ENCODE results near the gene PXMP4. TPM values are rescaled to one million over a fixed set of nuclear protein-coding genes. Genes with fewer than 3 reads are reported as not detected.

PXMP4 gene
- total and polyA plus RNA-seq, 2 of the 4 experiments (the other 2 are of a cell fraction) = 3.6 to 7.1 TPM

- Histone ChIP-seq H4K91ac (ENCODE audit: insufficient read depth, low read depth, low read length) (no peak overlapping the region), H3K27ac (ENCODE audit: insufficient read depth, low read length) (no peak overlapping the region), H4K8ac (ENCODE audit: low read depth in 2 of 2, low read length in 2 of 2) (no peak overlapping the region), H3K36me3 (ENCODE audit: control insufficient read depth, insufficient read depth, low read length) (peaks cover 1% of the 10 kb centered on the region; the same call in 1 of the 2 replicates), H3K9ac (ENCODE audit: low read depth, low read length) (no peak overlapping the region), H3K18ac (ENCODE audit: low read depth, low read length) (no peak overlapping the region), H3K9me3 (ENCODE audit: control insufficient read depth, insufficient read depth, low read length) (peaks cover 9% of the 10 kb centered on the region), H3K14ac (replicated peaks; ENCODE audit: low read depth, low read length) (no peak overlapping the region), H3K4ac (ENCODE audit: low read depth, low read length) (no peak overlapping the region), H4K5ac (ENCODE audit: low read depth, low read length) (no peak overlapping the region), H3K9me1 (ENCODE audit: insufficient read depth, low read length) (peaks cover 5% of the 10 kb centered on the region; the same call in 1 of the 2 replicates), H3K23ac (ENCODE audit: low read depth, low read length) (no peak overlapping the region), H3K4me1 (ENCODE audit: control insufficient read depth, insufficient read depth, low read length) (peaks cover 16% of the 10 kb centered on the region), H2AFZ (replicated peaks; ENCODE audit: low read length, poor library complexity) (no peak overlapping the region), H2BK20ac (ENCODE audit: low read depth, low read length) (no peak overlapping the region), H3K27me3 (ENCODE audit: control insufficient read depth, insufficient read depth, low read length) (no peaks in the 10 kb centered on the region), H2BK15ac (ENCODE audit: low read depth, low read length) (no peak overlapping the region), H2AK5ac (ENCODE audit: low read depth, low read length) (no peak overlapping the region), H2AK9ac (replicated peaks; ENCODE audit: low read depth, low read length, poor library complexity) (no peak overlapping the region), H3K56ac (ENCODE audit: extremely low read depth, insufficient read depth, low read length) (no peak overlapping the region), H2BK120ac (ENCODE audit: low read depth, low read length) (no peak overlapping the region), H3K4me3 (ENCODE audit: insufficient read depth, low read depth, low read length) (no peak overlapping the region), H3K79me1 (ENCODE audit: low read depth in 1 of 2, low read length in 2 of 2) (peaks cover 18 to 41% of the 10 kb centered on the region in 2 experiments), H4K20me1 (ENCODE audit: insufficient read depth, low read length) (no peaks in the 10 kb centered on the region), H2BK5ac (ENCODE audit: low read depth, low read length, poor library complexity, severe bottlenecking) (no peak overlapping the region), H3K4me2 (ENCODE audit: low read depth, low read length) (no peak overlapping the region)
- in situ Hi-C loops (cut with MboI; ENCODE audit: low sequenced_read_pairs) = no loop called here
- ChIA-PET POLR2A (ENCODE audit: unreplicated experiment) (no interaction called here), CTCF (no interaction called here)
- WGBS, 2 experiments (ENCODE audit: extremely low coverage in 2 of 2, insufficient read length in 1 of 2) = no CpG with 5 or more reads among the region's 3 CpGs
- dilution Hi-C loops (cut with HindIII; ENCODE audit: low sequenced_read_pairs, unreplicated experiment) = no loop called here
- DNase-seq (no peak), ATAC-seq (ENCODE audit: low read depth) (no peak)
- TF ChIP-seq SMC3 (IDR thresholded peaks at IDR 0.05; ENCODE audit: low read depth, low read length) (no peak), MAZ (IDR thresholded peaks at IDR 0.05; ENCODE audit: borderline replicate concordance, low read depth, low read length) (no peak), RAD21 (IDR thresholded peaks at IDR 0.05; ENCODE audit: low read length) (no peak), ELK1 (IDR thresholded peaks at IDR 0.05; ENCODE audit: borderline replicate concordance, low read depth, low read length) (no peak), CEBPB (IDR thresholded peaks at IDR 0.05; ENCODE audit: low read depth, low read length) (no peak), NFE2L2 (IDR thresholded peaks at IDR 0.05; ENCODE audit: low read depth, low read length) (no peak)
- intact Hi-C loops (cut with micrococcal nuclease) = no loop called here
- BruUV-seq (replicated peaks) = no TSS peak
Observed at GRCh38 chr20:33736962-33737361, 16.9 kb upstream of the PXMP4 start.
